Measurements from ENCODE around the gene AGBL5.
"Not testable (repeated sequence)": the region's sequence is repeated elsewhere in the genome, so short reads cannot be mapped to it uniquely, and the experiment has no call there.

The AGBL5 gene

DNA sequence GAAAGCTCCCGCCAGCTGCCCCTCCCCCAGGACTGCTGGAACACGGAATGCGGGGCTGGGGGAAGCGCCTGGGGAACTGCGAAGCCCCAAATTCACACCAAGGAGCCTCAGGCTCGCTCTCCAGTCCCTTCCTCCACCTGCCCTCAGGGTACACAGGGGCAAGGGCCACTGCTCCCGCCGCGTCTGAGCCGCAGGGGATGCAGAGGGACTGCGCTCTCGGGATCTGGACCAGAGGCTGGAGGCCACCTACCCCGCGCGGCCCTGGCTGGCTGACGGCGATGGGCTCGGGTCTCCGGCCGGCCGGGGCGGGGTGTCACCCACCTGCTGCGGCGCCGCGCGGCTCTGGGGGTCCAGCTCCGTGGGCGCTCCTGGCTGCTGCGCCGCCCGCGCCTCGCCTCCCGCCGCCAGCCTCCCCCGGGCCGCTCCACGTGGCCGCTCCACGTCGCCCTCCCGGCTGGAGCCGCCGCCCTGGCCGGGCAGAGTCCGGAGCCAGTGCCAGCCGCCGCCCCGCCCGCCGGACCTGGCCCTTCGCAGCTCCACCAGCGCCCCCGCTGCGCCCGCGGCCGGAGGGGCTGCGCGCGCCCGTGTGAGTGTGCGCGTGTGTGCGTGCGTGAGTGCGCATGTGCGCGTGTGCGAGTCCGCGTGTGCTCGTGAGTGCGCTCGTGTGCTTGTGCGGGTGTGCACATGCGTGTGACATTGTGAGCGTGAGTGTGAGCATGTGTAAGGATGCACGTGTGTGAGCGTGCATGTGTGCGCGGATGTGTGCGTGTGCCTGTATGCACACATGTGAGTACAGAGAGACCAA lies 67.3 kb downstream of the AGBL5 start, which contains the start of gene CGREF1:
TSS of gene CGREF1 (minus strand) at position 604 of the 805 bp plus-strand sequence. CDS start 14,762 bp downstream, outside the sequence.
- DNase-seq (ENCODE audit: low spot score): peak; percentile 48

DNA sequence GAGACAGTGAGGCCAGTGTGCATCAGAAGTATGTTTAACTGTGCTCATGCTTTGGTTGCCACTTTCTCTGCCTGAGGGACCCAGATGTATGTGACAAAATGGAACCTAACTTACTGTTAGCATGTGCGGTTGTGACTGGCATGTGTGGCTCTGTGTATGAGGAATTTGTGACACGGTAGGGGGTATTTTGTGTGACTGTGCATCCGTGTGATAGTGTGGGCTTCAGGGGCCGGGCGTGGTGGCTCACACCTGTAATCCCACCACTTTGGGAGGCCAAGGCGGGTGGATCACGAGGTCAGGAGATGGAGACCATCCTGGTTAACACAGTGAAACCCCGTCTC lies 67.8 kb downstream of the AGBL5 start:
- DNase-seq (ENCODE audit: low spot score): not testable (repeated sequence)

All from AG08396 (cell line).